ENCODE results near the gene STAC.

The STAC gene

DNA sequence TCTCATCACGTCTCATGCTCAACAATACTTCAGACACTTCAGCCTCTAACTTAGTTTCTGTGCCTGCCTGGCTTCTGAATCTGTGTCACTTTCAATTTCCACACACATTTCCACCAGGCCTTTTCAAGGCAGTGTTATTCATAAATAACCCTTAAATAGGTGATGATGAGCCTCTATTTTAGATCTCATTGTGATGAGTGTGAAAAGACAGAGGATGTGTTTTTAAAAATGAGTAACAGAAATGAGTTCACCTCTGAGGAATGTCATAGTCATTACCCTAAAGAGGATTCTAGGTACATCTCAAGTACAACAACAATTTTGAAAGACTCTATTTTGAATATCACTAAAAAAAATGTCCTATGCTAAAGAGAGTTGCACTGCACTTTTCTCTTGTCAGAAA, 64.6 kb downstream of the STAC start:
- ATAC-seq, result peak; percentile 17; the same call in 2 of the 3 replicates
- TF ChIP-seq GLIS3 (CRISPR knock-in tag; IDR thresholded peaks at IDR 0.05), result no peak
- TF ChIP-seq ZNF70 (CRISPR knock-in tag; IDR thresholded peaks at IDR 0.05), result no peak
- no peak for TF ChIP-seq OSR1 (CRISPR knock-in tag; IDR thresholded peaks at IDR 0.05)
- TF ChIP-seq ARNTL (CRISPR knock-in tag; IDR thresholded peaks at IDR 0.05; ENCODE audit: borderline replicate concordance, low read depth), result no peak
- TF ChIP-seq, protein P1, sequence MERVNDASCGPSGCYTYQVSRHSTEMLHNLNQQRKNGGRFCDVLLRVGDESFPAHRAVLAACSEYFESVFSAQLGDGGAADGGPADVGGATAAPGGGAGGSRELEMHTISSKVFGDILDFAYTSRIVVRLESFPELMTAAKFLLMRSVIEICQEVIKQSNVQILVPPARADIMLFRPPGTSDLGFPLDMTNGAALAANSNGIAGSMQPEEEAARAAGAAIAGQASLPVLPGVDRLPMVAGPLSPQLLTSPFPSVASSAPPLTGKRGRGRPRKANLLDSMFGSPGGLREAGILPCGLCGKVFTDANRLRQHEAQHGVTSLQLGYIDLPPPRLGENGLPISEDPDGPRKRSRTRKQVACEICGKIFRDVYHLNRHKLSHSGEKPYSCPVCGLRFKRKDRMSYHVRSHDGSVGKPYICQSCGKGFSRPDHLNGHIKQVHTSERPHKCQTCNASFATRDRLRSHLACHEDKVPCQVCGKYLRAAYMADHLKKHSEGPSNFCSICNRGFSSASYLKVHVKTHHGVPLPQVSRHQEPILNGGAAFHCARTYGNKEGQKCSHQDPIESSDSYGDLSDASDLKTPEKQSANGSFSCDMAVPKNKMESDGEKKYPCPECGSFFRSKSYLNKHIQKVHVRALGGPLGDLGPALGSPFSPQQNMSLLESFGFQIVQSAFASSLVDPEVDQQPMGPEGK (CRISPR knock-in tag; IDR thresholded peaks at IDR 0.05; ENCODE audit: borderline replicate concordance), result no peak
- no peak for TF ChIP-seq ZFP3 (CRISPR knock-in tag; IDR thresholded peaks at IDR 0.05)
- no peak for TF ChIP-seq ZFP30 (CRISPR knock-in tag; IDR thresholded peaks at IDR 0.05)
- TF ChIP-seq RARB (CRISPR knock-in tag; IDR thresholded peaks at IDR 0.05), result no peak
- TF ChIP-seq, protein P2, sequence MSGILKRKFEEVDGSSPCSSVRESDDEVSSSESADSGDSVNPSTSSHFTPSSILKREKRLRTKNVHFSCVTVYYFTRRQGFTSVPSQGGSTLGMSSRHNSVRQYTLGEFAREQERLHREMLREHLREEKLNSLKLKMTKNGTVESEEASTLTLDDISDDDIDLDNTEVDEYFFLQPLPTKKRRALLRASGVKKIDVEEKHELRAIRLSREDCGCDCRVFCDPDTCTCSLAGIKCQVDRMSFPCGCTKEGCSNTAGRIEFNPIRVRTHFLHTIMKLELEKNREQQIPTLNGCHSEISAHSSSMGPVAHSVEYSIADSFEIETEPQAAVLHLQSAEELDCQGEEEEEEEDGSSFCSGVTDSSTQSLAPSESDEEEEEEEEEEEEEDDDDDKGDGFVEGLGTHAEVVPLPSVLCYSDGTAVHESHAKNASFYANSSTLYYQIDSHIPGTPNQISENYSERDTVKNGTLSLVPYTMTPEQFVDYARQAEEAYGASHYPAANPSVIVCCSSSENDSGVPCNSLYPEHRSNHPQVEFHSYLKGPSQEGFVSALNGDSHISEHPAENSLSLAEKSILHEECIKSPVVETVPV (CRISPR knock-in tag; IDR thresholded peaks at IDR 0.05), result no peak
- TF ChIP-seq BACH2 (CRISPR knock-in tag; IDR thresholded peaks at IDR 0.05; ENCODE audit: borderline replicate concordance), result no peak
- TF ChIP-seq ZNF8 (CRISPR knock-in tag; IDR thresholded peaks at IDR 0.05), result no peak
- no peak for TF ChIP-seq ISL1 (CRISPR knock-in tag; IDR thresholded peaks at IDR 0.05)

DNA sequence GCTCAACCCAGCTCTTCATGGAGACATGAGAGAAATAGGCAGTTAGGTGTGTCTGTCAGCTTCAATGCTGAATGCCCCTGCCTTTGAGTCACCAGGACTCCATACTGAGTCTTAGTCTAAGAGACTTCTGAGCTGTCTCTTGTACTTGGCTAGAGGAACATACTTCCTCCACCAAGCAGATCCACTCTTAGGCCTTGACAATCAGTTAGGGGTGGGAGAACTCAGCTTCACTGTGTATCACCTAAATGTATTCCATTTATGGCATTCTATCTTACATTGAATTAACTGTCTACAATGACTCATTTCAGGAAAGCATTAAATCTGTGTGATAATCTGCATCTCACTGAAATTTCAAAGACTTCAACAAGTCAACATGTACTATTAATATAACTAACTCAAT, 66.0 kb downstream of the STAC start:
- peak; percentile 58; the same call in 2 of the 3 replicates for ATAC-seq
- TF ChIP-seq SNAI2 (CRISPR knock-in tag; IDR thresholded peaks at IDR 0.05), result no peak
- TF ChIP-seq, protein P3, sequence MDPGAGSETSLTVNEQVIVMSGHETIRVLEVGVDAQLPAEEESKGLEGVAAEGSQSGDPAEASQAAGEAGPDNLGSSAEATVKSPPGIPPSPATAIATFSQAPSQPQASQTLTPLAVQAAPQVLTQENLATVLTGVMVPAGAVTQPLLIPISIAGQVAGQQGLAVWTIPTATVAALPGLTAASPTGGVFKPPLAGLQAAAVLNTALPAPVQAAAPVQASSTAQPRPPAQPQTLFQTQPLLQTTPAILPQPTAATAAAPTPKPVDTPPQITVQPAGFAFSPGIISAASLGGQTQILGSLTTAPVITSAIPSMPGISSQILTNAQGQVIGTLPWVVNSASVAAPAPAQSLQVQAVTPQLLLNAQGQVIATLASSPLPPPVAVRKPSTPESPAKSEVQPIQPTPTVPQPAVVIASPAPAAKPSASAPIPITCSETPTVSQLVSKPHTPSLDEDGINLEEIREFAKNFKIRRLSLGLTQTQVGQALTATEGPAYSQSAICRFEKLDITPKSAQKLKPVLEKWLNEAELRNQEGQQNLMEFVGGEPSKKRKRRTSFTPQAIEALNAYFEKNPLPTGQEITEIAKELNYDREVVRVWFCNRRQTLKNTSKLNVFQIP (CRISPR knock-in tag; IDR thresholded peaks at IDR 0.05; ENCODE audit: borderline replicate concordance, low read depth), result no peak
- no peak for TF ChIP-seq ZFP3 (CRISPR knock-in tag; IDR thresholded peaks at IDR 0.05)
- TF ChIP-seq, protein P4, sequence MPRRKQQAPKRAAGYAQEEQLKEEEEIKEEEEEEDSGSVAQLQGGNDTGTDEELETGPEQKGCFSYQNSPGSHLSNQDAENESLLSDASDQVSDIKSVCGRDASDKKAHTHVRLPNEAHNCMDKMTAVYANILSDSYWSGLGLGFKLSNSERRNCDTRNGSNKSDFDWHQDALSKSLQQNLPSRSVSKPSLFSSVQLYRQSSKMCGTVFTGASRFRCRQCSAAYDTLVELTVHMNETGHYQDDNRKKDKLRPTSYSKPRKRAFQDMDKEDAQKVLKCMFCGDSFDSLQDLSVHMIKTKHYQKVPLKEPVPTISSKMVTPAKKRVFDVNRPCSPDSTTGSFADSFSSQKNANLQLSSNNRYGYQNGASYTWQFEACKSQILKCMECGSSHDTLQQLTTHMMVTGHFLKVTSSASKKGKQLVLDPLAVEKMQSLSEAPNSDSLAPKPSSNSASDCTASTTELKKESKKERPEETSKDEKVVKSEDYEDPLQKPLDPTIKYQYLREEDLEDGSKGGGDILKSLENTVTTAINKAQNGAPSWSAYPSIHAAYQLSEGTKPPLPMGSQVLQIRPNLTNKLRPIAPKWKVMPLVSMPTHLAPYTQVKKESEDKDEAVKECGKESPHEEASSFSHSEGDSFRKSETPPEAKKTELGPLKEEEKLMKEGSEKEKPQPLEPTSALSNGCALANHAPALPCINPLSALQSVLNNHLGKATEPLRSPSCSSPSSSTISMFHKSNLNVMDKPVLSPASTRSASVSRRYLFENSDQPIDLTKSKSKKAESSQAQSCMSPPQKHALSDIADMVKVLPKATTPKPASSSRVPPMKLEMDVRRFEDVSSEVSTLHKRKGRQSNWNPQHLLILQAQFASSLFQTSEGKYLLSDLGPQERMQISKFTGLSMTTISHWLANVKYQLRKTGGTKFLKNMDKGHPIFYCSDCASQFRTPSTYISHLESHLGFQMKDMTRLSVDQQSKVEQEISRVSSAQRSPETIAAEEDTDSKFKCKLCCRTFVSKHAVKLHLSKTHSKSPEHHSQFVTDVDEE (CRISPR knock-in tag; IDR thresholded peaks at IDR 0.05), result no peak
- TF ChIP-seq, protein P2 (CRISPR knock-in tag; IDR thresholded peaks at IDR 0.05), result no peak
- TF ChIP-seq, protein P5, sequence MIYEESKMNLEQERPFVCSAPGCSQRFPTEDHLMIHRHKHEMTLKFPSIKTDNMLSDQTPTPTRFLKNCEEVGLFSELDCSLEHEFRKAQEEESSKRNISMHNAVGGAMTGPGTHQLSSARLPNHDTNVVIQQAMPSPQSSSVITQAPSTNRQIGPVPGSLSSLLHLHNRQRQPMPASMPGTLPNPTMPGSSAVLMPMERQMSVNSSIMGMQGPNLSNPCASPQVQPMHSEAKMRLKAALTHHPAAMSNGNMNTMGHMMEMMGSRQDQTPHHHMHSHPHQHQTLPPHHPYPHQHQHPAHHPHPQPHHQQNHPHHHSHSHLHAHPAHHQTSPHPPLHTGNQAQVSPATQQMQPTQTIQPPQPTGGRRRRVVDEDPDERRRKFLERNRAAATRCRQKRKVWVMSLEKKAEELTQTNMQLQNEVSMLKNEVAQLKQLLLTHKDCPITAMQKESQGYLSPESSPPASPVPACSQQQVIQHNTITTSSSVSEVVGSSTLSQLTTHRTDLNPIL (CRISPR knock-in tag; IDR thresholded peaks at IDR 0.05; ENCODE audit: low read depth), result no peak
- TF ChIP-seq, protein P1 (CRISPR knock-in tag; IDR thresholded peaks at IDR 0.05; ENCODE audit: borderline replicate concordance), result no peak
- TF ChIP-seq CSDC2 (CRISPR knock-in tag; IDR thresholded peaks at IDR 0.05), result no peak
- TF ChIP-seq ZNF8 (CRISPR knock-in tag; IDR thresholded peaks at IDR 0.05), result no peak
- TF ChIP-seq ISL1 (CRISPR knock-in tag; IDR thresholded peaks at IDR 0.05), result no peak
- TF ChIP-seq ARNTL (CRISPR knock-in tag; IDR thresholded peaks at IDR 0.05; ENCODE audit: borderline replicate concordance, low read depth), result no peak
- TF ChIP-seq ZNF70 (CRISPR knock-in tag; IDR thresholded peaks at IDR 0.05), result no peak
- TF ChIP-seq BACH2 (CRISPR knock-in tag; IDR thresholded peaks at IDR 0.05; ENCODE audit: borderline replicate concordance), result no peak
- no peak for TF ChIP-seq OSR1 (CRISPR knock-in tag; IDR thresholded peaks at IDR 0.05)
- TF ChIP-seq ESRRG (CRISPR knock-in tag; IDR thresholded peaks at IDR 0.05), result no peak
- no peak for TF ChIP-seq ZFP30 (CRISPR knock-in tag; IDR thresholded peaks at IDR 0.05)

Measured in SK-N-SH treated with all-trans-retinoic acid at 6 μM for 48 hours (cell line).